ENCODE data around the gene TAS2R60. TPM values are rescaled to one million over a fixed set of nuclear protein-coding genes. Genes with fewer than 3 reads are reported as not detected.
"Not testable (repeated sequence)": the region's sequence is repeated elsewhere in the genome, so short reads cannot be mapped to it uniquely, and the experiment has no call there.

Gene TAS2R60
- polyA plus RNA-seq, 3 donors = 0.35 TPM; not detected in 2

DNA sequence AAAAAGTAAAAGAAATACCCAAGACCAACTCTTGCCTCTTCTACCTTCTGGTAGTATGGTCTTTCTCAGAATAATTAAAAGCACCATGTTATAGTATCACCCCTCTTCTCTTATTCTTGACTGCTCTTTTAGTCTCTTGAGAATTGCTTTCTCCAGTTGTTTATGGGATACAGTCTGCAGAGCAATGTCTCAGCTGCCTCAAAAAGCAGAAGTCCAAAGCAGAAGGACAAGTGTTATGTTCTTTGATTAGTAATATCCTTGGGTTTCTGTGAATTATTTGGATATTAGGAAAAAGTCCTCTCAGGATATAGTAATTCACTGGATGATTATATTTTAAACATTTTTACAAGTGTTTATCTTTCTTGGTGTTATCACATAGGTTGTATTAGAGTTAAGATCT, 41.8 kb downstream of the TAS2R60 start:
- no peak overlapping the region for H3K9ac ChIP-seq (ENCODE audit: insufficient read depth, low read length, poor library complexity, severe bottlenecking)
- Mint-ChIP-seq H3K9me3 (peaks cover 0 to 8% (median 2%) of the 10 kb centered on the region in 7 donors), H3K27me3 (ENCODE audit: low read depth in 3 of 3) (no peaks in the 10 kb centered on the region), H3K27ac (peak overlapping the region; percentile 89 to 94 (median 93)), H3K4me1 (peaks cover 48% of the 10 kb centered on the region), H3K4me3 (peak overlapping the region; percentile 48 to 80), H3K36me3 (peaks cover 3% of the 10 kb centered on the region in 2 donors)
- peaks cover 20% of the 10 kb centered on the region for H3K79me2 ChIP-seq (ENCODE audit: insufficient read depth, low read length)
- no peaks in the 10 kb centered on the region for H3K9me3 ChIP-seq (replicated peaks in 1 of 2; ENCODE audit: control insufficient read depth in 1 of 2, insufficient read depth in 1 of 2, low read length in 2 of 2)
- peaks cover 36 to 52% of the 10 kb centered on the region in 2 donors for H3K4me1 ChIP-seq (ENCODE audit: control insufficient read depth in 1 of 2, insufficient read depth in 2 of 2, low read length in 2 of 2)
- no peak for TF ChIP-seq CTCF (IDR thresholded peaks at IDR 0.05)
- intact Hi-C loops (cut with micrococcal nuclease) = loop anchor here in 1 of 2 donors (5.0 kb wide), 1 partner anchor 103 kb away; the partner anchor contains the start of gene ZYX
- H3K4me3 ChIP-seq (replicated peaks in 1 of 3; ENCODE audit: low read depth in 2 of 3, low read length in 3 of 3) = peak overlapping the region in 1 of 3 experiments; percentile 57
- no peak overlapping the region for H2AFZ ChIP-seq (ENCODE audit: insufficient read depth, low read depth, low read length, poor library complexity, severe bottlenecking)
- no peaks in the 10 kb centered on the region for H3K27me3 ChIP-seq (ENCODE audit: control insufficient read depth in 2 of 2, insufficient read depth in 2 of 2, low read length in 2 of 2)
- H4K20me1 ChIP-seq (ENCODE audit: insufficient read depth, low read length) = no peaks in the 10 kb centered on the region
- H3K4me2 ChIP-seq (replicated peaks; ENCODE audit: extremely low read depth, low read length, poor library complexity, severe bottlenecking) = peak overlapping the region; percentile 67
- H3K36me3 ChIP-seq (replicated peaks in 1 of 2; ENCODE audit: control insufficient read depth in 1 of 2, insufficient read depth in 2 of 2, low read length in 2 of 2) = no peaks in the 10 kb centered on the region
- peak overlapping the region; percentile 85 to 94 for H3K27ac ChIP-seq (ENCODE audit: low read depth in 1 of 2, low read length in 2 of 2)
- DNase-seq = peak; percentile 58 to 68 (median 62)

DNA sequence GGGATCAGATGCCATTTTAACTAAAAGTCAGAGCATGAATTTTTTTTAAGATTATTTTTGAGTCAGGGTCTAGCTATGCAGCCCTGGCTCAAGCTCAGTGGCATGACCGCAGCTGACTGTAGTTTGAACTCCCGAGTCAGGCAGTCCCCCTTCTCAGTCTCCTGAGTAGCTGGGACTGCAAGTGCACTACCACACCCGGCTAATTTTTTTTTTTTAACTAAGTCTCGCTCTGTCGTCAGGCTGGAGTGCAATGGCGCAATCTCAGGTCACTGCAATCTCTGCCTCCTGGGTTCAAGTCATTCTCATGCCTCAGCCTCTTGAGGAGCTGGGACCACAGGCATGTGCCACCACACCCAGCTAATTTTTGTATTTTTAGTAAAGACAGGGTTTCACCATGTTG, 42.2 kb downstream of the TAS2R60 start:
- peaks cover 0 to 8% (median 2%) of the 10 kb centered on the region in 7 donors for H3K9me3 Mint-ChIP-seq

DNA sequence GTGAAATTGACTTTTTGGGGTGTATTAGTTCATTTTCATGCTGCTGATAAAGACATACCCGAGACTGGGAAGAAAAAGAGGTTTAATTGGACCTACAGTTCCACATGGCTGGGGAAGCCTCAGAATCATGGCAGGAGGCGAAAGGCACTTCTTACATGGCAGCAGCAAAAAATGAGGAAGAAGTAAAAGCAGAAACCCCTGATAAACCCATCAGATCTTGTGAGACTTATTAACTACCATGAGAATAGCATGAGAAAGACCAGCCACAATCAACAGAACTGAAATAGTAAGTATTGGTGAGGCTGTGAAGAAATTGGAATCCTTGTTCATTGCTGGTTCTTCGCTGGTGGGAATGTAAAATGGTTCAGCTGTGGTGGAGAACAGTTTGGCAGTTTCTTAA, 43.0 kb downstream of the TAS2R60 start:
- not testable (repeated sequence) for H3K9me3 Mint-ChIP-seq; H3K27me3 Mint-ChIP-seq (ENCODE audit: low read depth in 3 of 3); H3K36me3 Mint-ChIP-seq; H3K27me3 ChIP-seq (ENCODE audit: control insufficient read depth in 2 of 2, insufficient read depth in 2 of 2, low read length in 2 of 2); H3K9me3 ChIP-seq (replicated peaks in 1 of 2; ENCODE audit: control insufficient read depth in 1 of 2, insufficient read depth in 1 of 2, low read length in 2 of 2); H3K36me3 ChIP-seq (replicated peaks in 1 of 2; ENCODE audit: control insufficient read depth in 1 of 2, insufficient read depth in 2 of 2, low read length in 2 of 2); H3K9ac ChIP-seq (ENCODE audit: insufficient read depth, low read length, poor library complexity, severe bottlenecking); H2AFZ ChIP-seq (ENCODE audit: insufficient read depth, low read depth, low read length, poor library complexity, severe bottlenecking); H3K4me3 Mint-ChIP-seq; H4K20me1 ChIP-seq (ENCODE audit: insufficient read depth, low read length)
- Histone ChIP-seq H3K4me3 (replicated peaks in 1 of 3; ENCODE audit: low read depth in 2 of 3, low read length in 3 of 3) (peak overlapping the region in 1 of 3 experiments; percentile 69), H3K79me2 (ENCODE audit: insufficient read depth, low read length) (peaks cover 20% of the 10 kb centered on the region), H3K4me1 (ENCODE audit: control insufficient read depth in 1 of 2, insufficient read depth in 2 of 2, low read length in 2 of 2) (peaks cover 36 to 46% of the 10 kb centered on the region in 2 donors), H3K27ac (ENCODE audit: low read depth in 1 of 2, low read length in 2 of 2) (peak overlapping the region in 1 of 2 donors; percentile 94), H3K4me2 (replicated peaks; ENCODE audit: extremely low read depth, low read length, poor library complexity, severe bottlenecking) (peak overlapping the region; percentile 68)
- Mint-ChIP-seq H3K4me1 (peaks cover 42% of the 10 kb centered on the region), H3K27ac (peak overlapping the region; percentile 64 to 96 (median 89))
- peak; percentile 23 to 50 (median 40) for DNase-seq
- no CpG with 5 or more reads among the region's 3 CpGs for WGBS (ENCODE audit: insufficient coverage)
- intact Hi-C loops (cut with micrococcal nuclease) = loop anchor here in 1 of 2 donors (5.0 kb wide), 1 partner anchor 104 kb away; the partner anchor contains the start of gene ZYX

More for the DNA sequence above, 42.2 kb downstream of the TAS2R60 start:
- Histone ChIP-seq H3K36me3 (replicated peaks in 1 of 2; ENCODE audit: control insufficient read depth in 1 of 2, insufficient read depth in 2 of 2, low read length in 2 of 2) (no peaks in the 10 kb centered on the region), H2AFZ (ENCODE audit: insufficient read depth, low read depth, low read length, poor library complexity, severe bottlenecking) (no peak overlapping the region), H3K4me1 (ENCODE audit: control insufficient read depth in 1 of 2, insufficient read depth in 2 of 2, low read length in 2 of 2) (peaks cover 36 to 48% of the 10 kb centered on the region in 2 donors), H3K9ac (ENCODE audit: insufficient read depth, low read length, poor library complexity, severe bottlenecking) (no peak overlapping the region), H3K9me3 (replicated peaks in 1 of 2; ENCODE audit: control insufficient read depth in 1 of 2, insufficient read depth in 1 of 2, low read length in 2 of 2) (no peaks in the 10 kb centered on the region), H4K20me1 (ENCODE audit: insufficient read depth, low read length) (no peaks in the 10 kb centered on the region), H3K27ac (ENCODE audit: low read depth in 1 of 2, low read length in 2 of 2) (peak overlapping the region; percentile 85 to 94), H3K4me3 (replicated peaks in 1 of 3; ENCODE audit: low read depth in 2 of 3, low read length in 3 of 3) (peak overlapping the region in 1 of 3 experiments; percentile 57), H3K27me3 (ENCODE audit: control insufficient read depth in 2 of 2, insufficient read depth in 2 of 2, low read length in 2 of 2) (no peaks in the 10 kb centered on the region), H3K79me2 (ENCODE audit: insufficient read depth, low read length) (peaks cover 20% of the 10 kb centered on the region), H3K4me2 (replicated peaks; ENCODE audit: extremely low read depth, low read length, poor library complexity, severe bottlenecking) (peak overlapping the region; percentile 67)
- H3K27me3 Mint-ChIP-seq (ENCODE audit: low read depth in 3 of 3) = no peaks in the 10 kb centered on the region
- peak; percentile 50 to 67 (median 59) for DNase-seq
- H3K4me1 Mint-ChIP-seq = peaks cover 45% of the 10 kb centered on the region
- H3K36me3 Mint-ChIP-seq = peaks cover 3% of the 10 kb centered on the region in 2 donors
- TF ChIP-seq CTCF (IDR thresholded peaks at IDR 0.05) = no peak
- peak overlapping the region; percentile 48 to 80 for H3K4me3 Mint-ChIP-seq
- peak overlapping the region; percentile 89 to 94 (median 93) for H3K27ac Mint-ChIP-seq
- intact Hi-C loops (cut with micrococcal nuclease) = loop anchor here in 1 of 2 donors (5.0 kb wide), 1 partner anchor 103 kb away; the partner anchor contains the start of gene ZYX
- 23% methylated on average over 5 of the region's 6 CpGs for WGBS (ENCODE audit: insufficient coverage)

Measured in CD14-positive monocyte (primary cell).